HG03565 (cell line): ENCODE results near the gene CACNB2.

Experiments used
- ATAC-seq: cut with Tn5 transposase; IDR thresholded peaks from one replicate; pipeline ENCODE4 v1.9.1; 2021; ENCODE audit warnings: mild to moderate bottlenecking, moderate library complexity; ENCODE audit not compliant: unreplicated experiment

CACNB2 gene

GRCh38 chr10:18381679-18382078 lies 241.5 kb downstream of the CACNB2 start:
- ATAC-seq, result no peak

DNA sequence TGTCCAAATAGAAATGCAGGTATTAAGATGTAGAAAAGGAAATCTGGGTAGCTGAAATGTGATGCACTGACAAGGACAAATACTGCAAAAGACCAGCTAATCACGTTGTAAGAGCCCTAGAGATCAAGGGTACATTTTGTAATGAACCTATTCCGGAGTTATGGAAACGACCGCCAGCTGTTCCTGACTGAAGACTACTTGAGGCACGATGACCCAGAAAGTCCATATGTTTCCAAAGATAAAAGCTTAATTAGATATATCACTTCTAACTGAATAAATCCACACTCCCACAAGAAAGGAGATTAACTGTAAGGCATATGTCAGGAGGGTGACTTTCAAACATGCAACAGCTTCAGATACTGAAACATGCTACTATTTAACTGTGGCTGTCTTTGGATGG lies 257.7 kb downstream of the CACNB2 start:
- no peak for ATAC-seq

DNA sequence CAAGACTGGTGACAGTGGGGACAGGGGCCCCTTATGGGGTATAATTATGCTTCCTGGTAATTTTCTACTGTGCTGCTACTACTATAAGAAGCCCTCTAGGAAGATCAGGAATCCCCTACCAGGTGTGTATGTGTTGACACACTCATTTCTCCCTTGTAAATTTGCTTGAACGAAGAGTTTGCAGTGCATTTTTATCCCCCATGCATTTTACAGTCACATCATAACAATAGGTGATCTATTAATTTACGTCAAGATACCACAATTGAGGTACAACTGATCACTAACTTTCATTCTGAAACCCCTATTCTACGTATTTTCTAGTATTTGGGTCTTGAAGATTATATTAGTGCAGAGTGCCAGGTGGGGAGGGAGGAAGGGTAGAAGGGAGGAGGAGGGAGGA lies 258.9 kb downstream of the CACNB2 start:
- ATAC-seq, result no peak

- no peak for ATAC-seq
These were observed 260.1 kb downstream of the CACNB2 start for GRCh38 chr10:18400201-18400905.

GRCh38 chr10:18400906-18401245 lies 260.7 kb downstream of the CACNB2 start:
- no peak for ATAC-seq

- no peak for ATAC-seq
These were observed 261.4 kb downstream of the CACNB2 start for GRCh38 chr10:18401416-18402195.

DNA sequence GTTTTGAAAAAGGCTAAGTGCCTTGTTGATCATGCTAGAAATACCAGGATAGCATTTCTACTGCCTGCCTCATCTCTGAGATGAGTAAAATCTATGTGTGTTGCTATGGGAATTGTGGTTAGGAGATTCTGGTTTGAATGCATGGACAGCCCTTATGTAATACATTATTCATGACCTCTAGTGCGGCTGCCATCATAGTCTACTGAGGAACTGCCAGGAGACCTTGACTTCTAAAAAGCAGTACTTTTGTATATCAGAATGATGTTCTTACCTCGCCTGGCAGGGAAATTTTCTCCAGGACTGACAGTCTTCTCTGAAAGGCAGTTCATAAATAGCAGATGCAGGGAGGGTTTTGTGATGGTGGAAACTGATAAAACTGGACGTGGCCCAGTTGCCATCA lies 262.6 kb downstream of the CACNB2 start:
- ATAC-seq, result no peak

DNA sequence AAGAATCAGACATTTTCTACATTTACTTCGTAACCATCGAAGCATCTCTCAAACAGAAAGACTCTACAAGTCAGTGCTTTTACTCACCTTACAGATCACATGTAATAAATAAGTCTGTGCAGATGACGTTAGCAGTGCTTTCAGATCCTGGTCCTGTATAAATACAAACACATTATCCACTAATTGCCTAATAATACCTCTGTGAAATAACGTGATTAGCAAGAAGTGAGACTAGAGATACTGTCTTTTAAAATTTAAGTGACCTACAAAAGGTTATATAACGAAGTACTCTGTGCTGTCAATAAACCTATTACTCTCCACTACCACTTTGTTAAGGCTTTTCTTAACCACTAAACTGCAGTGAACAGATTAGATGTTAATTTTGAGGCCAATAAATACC lies 264.3 kb downstream of the CACNB2 start:
- ATAC-seq, result no peak

DNA sequence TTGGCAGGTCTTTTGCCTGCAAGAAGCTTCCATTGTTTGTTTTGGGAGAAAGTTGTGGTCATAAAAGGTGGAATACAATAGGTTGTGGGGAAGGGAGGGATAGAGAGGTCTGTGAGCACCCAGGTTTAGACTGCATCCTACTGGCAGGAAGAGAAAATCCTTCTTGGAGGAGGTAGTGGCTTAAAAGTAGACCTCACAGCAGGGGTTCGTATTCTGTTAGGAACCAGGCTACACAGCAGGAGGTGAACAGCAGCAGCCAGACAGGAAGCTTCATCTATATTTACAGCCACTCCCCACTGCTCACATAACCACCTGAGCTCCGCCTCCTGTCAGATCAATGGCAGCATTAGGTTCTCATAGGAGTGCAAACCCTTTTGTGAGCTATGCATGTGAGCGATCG lies 265.9 kb downstream of the CACNB2 start:
- no peak for ATAC-seq

GRCh38 chr10:18409599-18410397 lies 269.6 kb downstream of the CACNB2 start:
- no peak for ATAC-seq

- ATAC-seq, result no peak
These were observed 273.8 kb downstream of the CACNB2 start for GRCh38 chr10:18414061-18414460.

GRCh38 chr10:18417950-18418527 lies 277.8 kb downstream of the CACNB2 start:
- no peak for ATAC-seq

GRCh38 chr10:18418541-18419215 lies 278.5 kb downstream of the CACNB2 start:
- ATAC-seq, result peak; percentile 71

DNA sequence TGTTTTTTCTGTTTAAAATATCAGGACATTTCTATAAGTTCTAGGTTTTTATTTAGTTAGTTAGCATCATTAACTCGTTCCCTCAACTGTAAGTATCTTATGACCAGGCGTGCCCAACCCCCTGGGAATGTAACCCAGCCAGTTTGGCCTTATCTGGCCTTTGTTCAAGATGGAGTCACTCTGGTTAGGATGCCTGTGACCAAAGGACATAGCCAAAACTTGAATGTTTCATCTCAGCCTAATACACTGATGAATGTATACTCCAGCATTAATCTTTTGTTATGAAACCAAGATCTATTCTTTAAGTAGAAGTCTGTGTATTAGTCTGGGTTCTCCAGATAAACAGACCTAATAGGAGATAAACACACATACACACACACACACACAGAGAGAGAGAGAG lies 279.7 kb downstream of the CACNB2 start:
- ATAC-seq, result no peak

DNA sequence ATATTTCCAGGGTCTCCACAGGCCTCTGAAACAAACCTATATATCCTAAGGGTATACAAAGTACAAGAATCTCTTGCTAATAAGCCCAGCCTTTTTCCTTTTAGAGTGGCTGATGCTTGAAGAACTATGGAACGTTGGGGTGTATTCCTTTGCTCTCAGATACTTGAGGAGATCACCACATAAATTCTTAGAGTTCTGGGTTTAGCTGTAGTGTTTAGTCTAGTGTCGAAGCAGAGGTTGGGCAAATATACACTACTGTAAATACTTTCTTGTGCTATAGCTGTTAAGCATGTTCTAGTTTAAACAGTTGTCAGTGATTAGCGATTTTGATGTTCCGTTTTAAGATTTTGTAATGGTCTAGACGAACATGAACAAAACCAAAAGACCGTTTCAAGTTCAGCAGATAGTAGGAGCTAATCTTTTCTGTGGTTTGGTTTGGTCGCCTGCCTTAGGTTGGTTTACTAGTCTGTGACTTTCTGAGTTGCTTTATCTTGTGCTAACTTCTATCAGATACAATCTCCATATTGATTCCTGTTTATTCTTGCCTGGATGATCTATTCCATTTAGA lies 281.6 kb downstream of the CACNB2 start:
- ATAC-seq, result no peak

DNA sequence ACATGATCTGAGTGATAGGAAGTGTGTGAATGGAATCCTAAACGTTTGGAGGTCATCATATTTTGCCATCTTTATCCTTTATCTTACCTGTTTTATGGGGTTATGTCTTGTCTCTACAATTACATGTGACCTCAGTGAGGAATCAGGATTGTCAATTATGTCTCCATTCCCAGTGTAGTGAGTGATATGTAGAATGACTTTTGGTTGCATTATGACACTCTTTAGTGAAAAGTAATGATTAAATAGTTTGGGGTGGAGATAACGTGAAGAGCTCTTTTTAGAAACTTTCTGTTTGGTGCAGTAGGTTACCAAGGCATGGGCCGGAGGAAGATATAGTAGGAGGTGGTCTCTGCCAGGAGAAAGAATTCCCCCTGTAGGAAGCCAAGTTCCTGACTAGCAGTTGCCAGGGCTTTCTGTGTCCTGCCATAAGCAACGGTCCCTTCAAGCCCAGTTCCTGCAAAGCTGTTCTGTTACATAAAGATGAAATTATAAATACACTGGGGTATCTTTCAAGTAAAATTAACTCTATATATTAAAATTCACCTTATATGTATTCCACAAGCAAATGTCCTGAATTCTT lies 282.9 kb downstream of the CACNB2 start:
- no peak for ATAC-seq

- ATAC-seq, result no peak
These were observed 284.0 kb downstream of the CACNB2 start for GRCh38 chr10:18424200-18424599.

GRCh38 chr10:18429335-18429734 lies 289.1 kb downstream of the CACNB2 start:
- ATAC-seq, result no peak

DNA sequence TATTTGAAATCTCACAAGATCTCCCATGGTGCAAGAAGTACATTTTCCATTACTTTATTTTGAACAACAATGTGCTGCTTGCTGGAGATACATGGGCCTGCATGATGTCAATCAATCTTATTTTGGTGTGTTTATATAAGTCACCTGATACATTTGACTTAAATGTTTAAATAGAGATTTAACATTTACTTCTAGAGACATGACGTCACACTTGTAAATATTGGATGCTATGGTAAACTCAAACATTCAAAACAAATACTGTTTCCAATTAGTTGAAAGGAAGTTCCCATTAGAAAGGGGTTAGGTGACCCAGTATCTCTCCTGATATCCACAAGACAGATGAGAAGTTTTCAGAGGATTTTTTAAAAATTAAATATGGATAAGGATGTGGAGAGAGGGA lies 296.7 kb downstream of the CACNB2 start:
- ATAC-seq, result no peak

- no peak for ATAC-seq
These were observed 297.3 kb downstream of the CACNB2 start for GRCh38 chr10:18437486-18437885.
